ENCODE measurements around the gene PCDHA1.

The PCDHA1 gene

GRCh38 chr5:141010047-141010793 lies 224.3 kb downstream of the PCDHA1 start:
- WGBS (ENCODE audit: extremely low coverage, insufficient coverage, insufficient read length) = no CpG with 5 or more reads among the region's 12 CpGs
- Histone ChIP-seq H4K8ac (ENCODE audit: low read depth, low read length) (no peak overlapping the region), H3K9ac (ENCODE audit: low read length) (no peak overlapping the region), H2BK12ac (ENCODE audit: low read length) (no peak overlapping the region), H4K12ac (ENCODE audit: low read depth, low read length) (no peak overlapping the region), H3K4me1 (ENCODE audit: control insufficient read depth in 1 of 2, insufficient read depth in 2 of 2, low read length in 2 of 2) (no peaks in the 10 kb centered on the region), H2BK120ac (ENCODE audit: insufficient read depth, low read length, poor library complexity) (no peak overlapping the region), H2BK5ac (ENCODE audit: low read depth, low read length, poor library complexity) (no peak overlapping the region), H3K36me3 (ENCODE audit: control insufficient read depth in 1 of 2, insufficient read depth in 2 of 2, low read length in 2 of 2) (peaks cover 2 to 3% of the 10 kb centered on the region in 2 experiments), H4K91ac (ENCODE audit: low read depth, low read length) (no peak overlapping the region), H3K14ac (ENCODE audit: low read length) (no peak overlapping the region), H3K79me2 (ENCODE audit: control insufficient read depth, insufficient read depth, low read length, poor library complexity) (no peaks in the 10 kb centered on the region), H3K27me3 (ENCODE audit: insufficient read depth, low read length) (no peaks in the 10 kb centered on the region), H3K27ac (ENCODE audit: low read depth, low read length) (no peak overlapping the region), H3K4me3 (ENCODE audit: low read depth, low read length) (no peak overlapping the region), H2AFZ (ENCODE audit: insufficient read depth, low read length, poor library complexity) (no peak overlapping the region), H3K4ac (ENCODE audit: low read depth, low read length) (no peak overlapping the region), H3K18ac (ENCODE audit: low read length) (no peak overlapping the region), H3K4me2 (ENCODE audit: low read length) (no peak overlapping the region), H3K79me1 (ENCODE audit: low read length) (no peaks in the 10 kb centered on the region), H2AK5ac (ENCODE audit: low read length) (no peak overlapping the region), H3K9me3 (ENCODE audit: insufficient read depth, low read depth, low read length) (peaks cover 2% of the 10 kb centered on the region), H3K23ac (ENCODE audit: low read length) (no peak overlapping the region)
- no peak for DNase-seq

DNA sequence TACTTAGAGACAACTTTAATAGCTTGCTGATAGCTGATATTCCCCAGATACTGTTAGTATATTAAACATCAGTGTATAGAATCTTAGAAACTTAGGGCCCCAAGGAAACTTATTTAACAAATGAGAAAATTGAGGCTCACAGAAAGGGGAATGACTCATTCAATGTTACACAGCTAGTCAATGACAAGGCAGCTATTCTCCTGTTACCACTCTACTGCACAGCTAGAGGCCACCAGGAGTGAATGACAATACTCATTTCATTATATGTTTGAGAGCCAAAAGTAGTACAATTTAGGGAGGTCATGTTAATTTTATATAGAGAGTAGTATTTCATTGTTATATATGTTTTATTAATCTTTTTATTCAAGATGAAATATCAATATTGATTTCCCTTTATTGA lies 232.0 kb downstream of the PCDHA1 start:
- no peak for DNase-seq
- no peak overlapping the region for H2AK5ac ChIP-seq (ENCODE audit: low read length)
- no peak overlapping the region for H3K9ac ChIP-seq (ENCODE audit: low read length)
- no peak overlapping the region for H3K4me2 ChIP-seq (ENCODE audit: low read length)
- no peak overlapping the region for H3K23ac ChIP-seq (ENCODE audit: low read length)
- no peak overlapping the region for H3K27ac ChIP-seq (ENCODE audit: low read depth, low read length)
- no peak overlapping the region for H4K8ac ChIP-seq (ENCODE audit: low read depth, low read length)
- no peaks in the 10 kb centered on the region for H3K79me1 ChIP-seq (ENCODE audit: low read length)
- H3K18ac ChIP-seq (ENCODE audit: low read length) = no peak overlapping the region
- no peak overlapping the region for H2BK5ac ChIP-seq (ENCODE audit: low read depth, low read length, poor library complexity)
- H3K36me3 ChIP-seq (ENCODE audit: control insufficient read depth in 1 of 2, insufficient read depth in 2 of 2, low read length in 2 of 2) = no peaks in the 10 kb centered on the region
- H2BK12ac ChIP-seq (ENCODE audit: low read length) = no peak overlapping the region
- H3K27me3 ChIP-seq (ENCODE audit: insufficient read depth, low read length) = no peaks in the 10 kb centered on the region
- H3K4me3 ChIP-seq (ENCODE audit: low read depth, low read length) = no peak overlapping the region
- no peaks in the 10 kb centered on the region for H3K4me1 ChIP-seq (ENCODE audit: control insufficient read depth in 1 of 2, insufficient read depth in 2 of 2, low read length in 2 of 2)
- H4K91ac ChIP-seq (ENCODE audit: low read depth, low read length) = no peak overlapping the region
- no peak overlapping the region for H2AFZ ChIP-seq (ENCODE audit: insufficient read depth, low read length, poor library complexity)
- H3K9me3 ChIP-seq (ENCODE audit: insufficient read depth, low read depth, low read length) = peaks cover 2% of the 10 kb centered on the region
- H3K79me2 ChIP-seq (ENCODE audit: control insufficient read depth, insufficient read depth, low read length, poor library complexity) = no peaks in the 10 kb centered on the region
- H4K12ac ChIP-seq (ENCODE audit: low read depth, low read length) = no peak overlapping the region
- no peak overlapping the region for H3K14ac ChIP-seq (ENCODE audit: low read length)
- no peak overlapping the region for H3K4ac ChIP-seq (ENCODE audit: low read depth, low read length)
- no peak overlapping the region for H2BK120ac ChIP-seq (ENCODE audit: insufficient read depth, low read length, poor library complexity)

DNA sequence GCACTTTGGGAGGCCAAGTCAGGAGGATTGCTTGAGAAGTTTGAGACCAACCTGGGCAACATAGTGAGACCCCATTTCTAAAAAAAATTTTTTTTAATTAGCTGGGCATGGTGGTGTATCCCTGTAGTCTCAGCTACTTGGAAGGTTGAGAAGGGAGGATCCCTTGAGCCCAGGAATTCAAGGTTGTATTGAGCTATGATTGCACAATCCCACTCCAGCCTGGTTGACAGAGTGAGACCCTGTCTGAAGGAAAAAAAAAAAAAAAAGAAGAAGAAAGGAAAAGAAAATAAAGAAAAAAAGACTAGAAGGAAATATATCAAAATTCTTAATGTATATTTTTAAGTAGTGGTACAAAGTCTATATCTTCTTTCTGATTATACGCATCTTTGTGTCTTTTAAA lies 236.4 kb downstream of the PCDHA1 start:
- Histone ChIP-seq H4K12ac (ENCODE audit: low read depth, low read length) (no peak overlapping the region), H2BK12ac (ENCODE audit: low read length) (no peak overlapping the region), H2BK120ac (ENCODE audit: insufficient read depth, low read length, poor library complexity) (no peak overlapping the region), H3K79me2 (ENCODE audit: control insufficient read depth, insufficient read depth, low read length, poor library complexity) (no peaks in the 10 kb centered on the region), H3K18ac (ENCODE audit: low read length) (no peak overlapping the region), H3K36me3 (ENCODE audit: control insufficient read depth in 1 of 2, insufficient read depth in 2 of 2, low read length in 2 of 2) (no peaks in the 10 kb centered on the region), H3K9ac (ENCODE audit: low read length) (no peak overlapping the region), H3K79me1 (ENCODE audit: low read length) (no peaks in the 10 kb centered on the region), H3K4ac (ENCODE audit: low read depth, low read length) (no peak overlapping the region), H3K4me3 (ENCODE audit: low read depth, low read length) (no peak overlapping the region), H3K27ac (ENCODE audit: low read depth, low read length) (no peak overlapping the region), H3K27me3 (ENCODE audit: insufficient read depth, low read length) (no peaks in the 10 kb centered on the region), H4K8ac (ENCODE audit: low read depth, low read length) (no peak overlapping the region), H2AFZ (ENCODE audit: insufficient read depth, low read length, poor library complexity) (no peak overlapping the region), H3K4me2 (ENCODE audit: low read length) (no peak overlapping the region), H3K4me1 (ENCODE audit: control insufficient read depth in 1 of 2, insufficient read depth in 2 of 2, low read length in 2 of 2) (no peaks in the 10 kb centered on the region), H3K23ac (ENCODE audit: low read length) (no peak overlapping the region), H2BK5ac (ENCODE audit: low read depth, low read length, poor library complexity) (no peak overlapping the region), H2AK5ac (ENCODE audit: low read length) (no peak overlapping the region), H4K91ac (ENCODE audit: low read depth, low read length) (no peak overlapping the region), H3K9me3 (ENCODE audit: insufficient read depth, low read depth, low read length) (no peaks in the 10 kb centered on the region), H3K14ac (ENCODE audit: low read length) (no peak overlapping the region)
- WGBS (ENCODE audit: extremely low coverage, insufficient coverage, insufficient read length) = no CpG with 5 or more reads among the region's 1 CpG
- DNase-seq = no peak

DNA sequence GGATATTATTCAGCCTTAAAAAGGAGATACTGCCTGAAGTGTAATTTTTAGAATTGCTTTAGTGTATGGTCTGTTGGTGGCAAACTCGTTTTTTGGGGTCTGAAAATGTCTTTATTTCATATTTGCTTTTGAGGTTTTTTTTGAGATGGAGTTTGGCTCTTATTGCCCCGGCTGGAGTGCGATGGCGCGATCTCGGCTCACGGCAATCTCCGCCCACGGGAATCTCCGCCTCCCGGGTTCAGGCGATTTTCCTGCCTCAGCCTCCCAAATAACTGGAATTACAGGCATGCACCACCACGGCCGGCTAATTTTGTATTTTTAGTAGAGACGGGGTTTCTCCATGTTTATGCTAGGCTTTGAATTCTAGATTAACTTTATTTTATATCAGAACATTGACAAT lies 245.1 kb downstream of the PCDHA1 start:
- no peak overlapping the region for H3K4me2 ChIP-seq (ENCODE audit: low read length)
- WGBS (ENCODE audit: extremely low coverage, insufficient coverage, insufficient read length) = no CpG with 5 or more reads among the region's 15 CpGs
- H3K4ac ChIP-seq (ENCODE audit: low read depth, low read length) = no peak overlapping the region
- no peak overlapping the region for H4K12ac ChIP-seq (ENCODE audit: low read depth, low read length)
- no peak overlapping the region for H3K14ac ChIP-seq (ENCODE audit: low read length)
- no peak overlapping the region for H3K4me3 ChIP-seq (ENCODE audit: low read depth, low read length)
- no peaks in the 10 kb centered on the region for H3K79me2 ChIP-seq (ENCODE audit: control insufficient read depth, insufficient read depth, low read length, poor library complexity)
- no peaks in the 10 kb centered on the region for H3K79me1 ChIP-seq (ENCODE audit: low read length)
- H2AK5ac ChIP-seq (ENCODE audit: low read length) = no peak overlapping the region
- no peak overlapping the region for H3K9ac ChIP-seq (ENCODE audit: low read length)
- no peak overlapping the region for H2BK5ac ChIP-seq (ENCODE audit: low read depth, low read length, poor library complexity)
- no peak overlapping the region for H2BK120ac ChIP-seq (ENCODE audit: insufficient read depth, low read length, poor library complexity)
- no peak overlapping the region for H3K27ac ChIP-seq (ENCODE audit: low read depth, low read length)
- H2AFZ ChIP-seq (ENCODE audit: insufficient read depth, low read length, poor library complexity) = no peak overlapping the region
- H3K27me3 ChIP-seq (ENCODE audit: insufficient read depth, low read length) = no peaks in the 10 kb centered on the region
- H4K91ac ChIP-seq (ENCODE audit: low read depth, low read length) = no peak overlapping the region
- H3K23ac ChIP-seq (ENCODE audit: low read length) = no peak overlapping the region
- no peak overlapping the region for H3K18ac ChIP-seq (ENCODE audit: low read length)
- DNase-seq = no peak
- no peaks in the 10 kb centered on the region for H3K36me3 ChIP-seq (ENCODE audit: control insufficient read depth in 1 of 2, insufficient read depth in 2 of 2, low read length in 2 of 2)
- no peak overlapping the region for H2BK12ac ChIP-seq (ENCODE audit: low read length)
- no peaks in the 10 kb centered on the region for H3K9me3 ChIP-seq (ENCODE audit: insufficient read depth, low read depth, low read length)
- H4K8ac ChIP-seq (ENCODE audit: low read depth, low read length) = no peak overlapping the region
- no peaks in the 10 kb centered on the region for H3K4me1 ChIP-seq (ENCODE audit: control insufficient read depth in 1 of 2, insufficient read depth in 2 of 2, low read length in 2 of 2)

All from trophoblast cell (in vitro differentiated cells and primary cell).